ENCODE data around the gene DNAH11. TPM values are rescaled to one million over a fixed set of nuclear protein-coding genes. Genes with fewer than 3 reads are reported as not detected.

DNAH11 gene
- total RNA-seq, 1 experiment from 2014 or later = 1.9 TPM

- CTCF ChIA-PET = no interaction called here
- Mint-ChIP-seq H3K4me1 (ENCODE audit: low read depth, unreplicated experiment) (no peaks in the 10 kb centered on the region), H3K4me3 (ENCODE audit: low read depth, unreplicated experiment) (no peak overlapping the region), H3K9me3 (ENCODE audit: low read depth, unreplicated experiment) (peaks cover 2% of the 10 kb centered on the region), H3K27ac (ENCODE audit: unreplicated experiment) (no peak overlapping the region), H3K27me3 (ENCODE audit: unreplicated experiment) (peaks cover 7% of the 10 kb centered on the region), H3K36me3 (ENCODE audit: insufficient read depth, unreplicated experiment) (no peaks in the 10 kb centered on the region)
- intact Hi-C loops (cut with micrococcal nuclease; ENCODE audit: unreplicated experiment) = no loop called here
- no peak for DNase-seq
- no peak for TF ChIP-seq CTCF (IDR thresholded peaks at IDR 0.05; ENCODE audit: unreplicated experiment)
- no TSS peak for BruUV-seq (replicated peaks)
Measured at GRCh38 chr7:21653623-21654022, 110.8 kb downstream of the DNAH11 start.

GRCh38 chr7:21656081-21656480 is 113.2 kb downstream of the DNAH11 start:
- H3K27ac Mint-ChIP-seq (ENCODE audit: unreplicated experiment) = no peak overlapping the region
- intact Hi-C loops (cut with micrococcal nuclease; ENCODE audit: unreplicated experiment) = no loop called here
- H3K36me3 Mint-ChIP-seq (ENCODE audit: insufficient read depth, unreplicated experiment) = no peaks in the 10 kb centered on the region
- peaks cover 2% of the 10 kb centered on the region for H3K9me3 Mint-ChIP-seq (ENCODE audit: low read depth, unreplicated experiment)
- no peak for DNase-seq
- TF ChIP-seq CTCF (IDR thresholded peaks at IDR 0.05; ENCODE audit: unreplicated experiment) = no peak
- peaks cover 7% of the 10 kb centered on the region for H3K27me3 Mint-ChIP-seq (ENCODE audit: unreplicated experiment)
- CTCF ChIA-PET = no interaction called here
- no peak overlapping the region for H3K4me3 Mint-ChIP-seq (ENCODE audit: low read depth, unreplicated experiment)
- no TSS peak for BruUV-seq (replicated peaks)
- no peaks in the 10 kb centered on the region for H3K4me1 Mint-ChIP-seq (ENCODE audit: low read depth, unreplicated experiment)

GRCh38 chr7:21656796-21657195 is 114.0 kb downstream of the DNAH11 start:
- Mint-ChIP-seq H3K4me3 (ENCODE audit: low read depth, unreplicated experiment) (no peak overlapping the region), H3K27ac (ENCODE audit: unreplicated experiment) (no peak overlapping the region), H3K4me1 (ENCODE audit: low read depth, unreplicated experiment) (no peaks in the 10 kb centered on the region), H3K27me3 (ENCODE audit: unreplicated experiment) (peaks cover 7% of the 10 kb centered on the region), H3K36me3 (ENCODE audit: insufficient read depth, unreplicated experiment) (no peaks in the 10 kb centered on the region), H3K9me3 (ENCODE audit: low read depth, unreplicated experiment) (peaks cover 2% of the 10 kb centered on the region)
- no peak for TF ChIP-seq CTCF (IDR thresholded peaks at IDR 0.05; ENCODE audit: unreplicated experiment)
- intact Hi-C loops (cut with micrococcal nuclease; ENCODE audit: unreplicated experiment) = no loop called here
- CTCF ChIA-PET = no interaction called here
- no peak for DNase-seq
- no TSS peak for BruUV-seq (replicated peaks)

- no peaks in the 10 kb centered on the region for H3K36me3 Mint-ChIP-seq (ENCODE audit: insufficient read depth, unreplicated experiment)
- no peak for TF ChIP-seq CTCF (IDR thresholded peaks at IDR 0.05; ENCODE audit: unreplicated experiment)
- no peak overlapping the region for H3K27ac Mint-ChIP-seq (ENCODE audit: unreplicated experiment)
- intact Hi-C loops (cut with micrococcal nuclease; ENCODE audit: unreplicated experiment) = no loop called here
- DNase-seq = no peak
- H3K4me3 Mint-ChIP-seq (ENCODE audit: low read depth, unreplicated experiment) = no peak overlapping the region
- no peaks in the 10 kb centered on the region for H3K4me1 Mint-ChIP-seq (ENCODE audit: low read depth, unreplicated experiment)
- H3K9me3 Mint-ChIP-seq (ENCODE audit: low read depth, unreplicated experiment) = no peaks in the 10 kb centered on the region
- H3K27me3 Mint-ChIP-seq (ENCODE audit: unreplicated experiment) = no peaks in the 10 kb centered on the region
- CTCF ChIA-PET = no interaction called here
- no TSS peak for BruUV-seq (replicated peaks)
Measured at GRCh38 chr7:21670496-21670895, 127.7 kb downstream of the DNAH11 start.

Data from Calu3 (cell line).